ENCODE measurements around the gene BCAS3. TPM values are rescaled to one million over a fixed set of nuclear protein-coding genes. Genes with fewer than 3 reads are reported as not detected.

BCAS3 gene
- total RNA-seq, 1 donor from 2014 or later: 14.5 TPM

GRCh38 chr17:61412860-61413660 is 735.4 kb downstream of the BCAS3 start:
- peak overlapping the region; percentile 79 for H3K9ac ChIP-seq (ENCODE audit: low read length)
- peaks cover 30% of the 10 kb centered on the region for H3K4me1 ChIP-seq (ENCODE audit: insufficient read depth, low read length)
- peak overlapping the region; percentile 88 for H3K4me2 ChIP-seq (ENCODE audit: low read length)
- peak overlapping the region; percentile 58 for H3K4me3 ChIP-seq (ENCODE audit: insufficient read depth, low read depth, low read length)
- H3K4me3 Mint-ChIP-seq (ENCODE audit: unreplicated experiment): peak overlapping the region; percentile 70
- DNase-seq (ENCODE audit: low read depth) (no peak), FAIRE-seq (no peak)
- no peak overlapping the region for H3K27ac Mint-ChIP-seq (ENCODE audit: unreplicated experiment)
- TF ChIP-seq CTCF (IDR thresholded peaks at IDR 0.05; ENCODE audit: insufficient read depth, low read depth, low read length): no peak
- TF ChIP-seq EZH2 (IDR thresholded peaks at IDR 0.05; ENCODE audit: insufficient read depth, low read length): no peak
- H4K20me1 ChIP-seq (ENCODE audit: insufficient read depth, low read length): peaks cover 5% of the 10 kb centered on the region
- peak overlapping the region; percentile 7 for H3K27ac ChIP-seq (ENCODE audit: low read depth, low read length)
- peaks cover 27% of the 10 kb centered on the region for H3K27me3 Mint-ChIP-seq (ENCODE audit: low read depth, unreplicated experiment)
- peak overlapping the region; percentile 89 for H2AFZ ChIP-seq (ENCODE audit: low read depth, low read length)
- H3K36me3 Mint-ChIP-seq (ENCODE audit: low read depth, unreplicated experiment): no peaks in the 10 kb centered on the region
- no peaks in the 10 kb centered on the region for H3K9me3 Mint-ChIP-seq (ENCODE audit: unreplicated experiment)
- no peaks in the 10 kb centered on the region for H3K79me2 ChIP-seq (ENCODE audit: insufficient read depth, low read length)
- no peaks in the 10 kb centered on the region for H3K27me3 ChIP-seq (ENCODE audit: insufficient read depth, low read length)
- H3K9me3 ChIP-seq (ENCODE audit: insufficient read depth, low read depth, low read length): no peaks in the 10 kb centered on the region
- H3K4me1 Mint-ChIP-seq (ENCODE audit: low read depth, unreplicated experiment): peaks cover 10% of the 10 kb centered on the region
- H3K36me3 ChIP-seq (ENCODE audit: insufficient read depth, low read length): no peaks in the 10 kb centered on the region

GRCh38 chr17:61413661-61414126 is 736.0 kb downstream of the BCAS3 start:
- peaks cover 10% of the 10 kb centered on the region for H3K4me1 Mint-ChIP-seq (ENCODE audit: low read depth, unreplicated experiment)
- Histone ChIP-seq H3K4me1 (ENCODE audit: insufficient read depth, low read length) (peaks cover 24% of the 10 kb centered on the region), H3K4me3 (ENCODE audit: insufficient read depth, low read depth, low read length) (no peak overlapping the region), H3K36me3 (ENCODE audit: insufficient read depth, low read length) (no peaks in the 10 kb centered on the region), H3K79me2 (ENCODE audit: insufficient read depth, low read length) (no peaks in the 10 kb centered on the region), H3K9ac (ENCODE audit: low read length) (no peak overlapping the region), H3K27ac (ENCODE audit: low read depth, low read length) (no peak overlapping the region), H3K4me2 (ENCODE audit: low read length) (peak overlapping the region; percentile 88), H4K20me1 (ENCODE audit: insufficient read depth, low read length) (peaks cover 2% of the 10 kb centered on the region), H3K9me3 (ENCODE audit: insufficient read depth, low read depth, low read length) (no peaks in the 10 kb centered on the region), H2AFZ (ENCODE audit: low read depth, low read length) (no peak overlapping the region), H3K27me3 (ENCODE audit: insufficient read depth, low read length) (no peaks in the 10 kb centered on the region)
- FAIRE-seq (no peak), DNase-seq (ENCODE audit: low read depth) (no peak)
- peak overlapping the region; percentile 29 for H3K4me3 Mint-ChIP-seq (ENCODE audit: unreplicated experiment)
- peaks cover 25% of the 10 kb centered on the region for H3K27me3 Mint-ChIP-seq (ENCODE audit: low read depth, unreplicated experiment)
- H3K9me3 Mint-ChIP-seq (ENCODE audit: unreplicated experiment): no peaks in the 10 kb centered on the region
- no peak for TF ChIP-seq EZH2 (IDR thresholded peaks at IDR 0.05; ENCODE audit: insufficient read depth, low read length)
- TF ChIP-seq CTCF (IDR thresholded peaks at IDR 0.05; ENCODE audit: insufficient read depth, low read depth, low read length): no peak
- H3K27ac Mint-ChIP-seq (ENCODE audit: unreplicated experiment): no peak overlapping the region
- H3K36me3 Mint-ChIP-seq (ENCODE audit: low read depth, unreplicated experiment): no peaks in the 10 kb centered on the region
